Tibial nerve (tissue), 4 donors: ENCODE measurements around the gene TMEM259. TPM values are rescaled to one million over a fixed set of nuclear protein-coding genes. Genes with fewer than 3 reads are reported as not detected.

Source experiments
- DNase-seq, 2 donors: peaks; one replicate each; pipeline ENCODE4 v3.0.0-alpha.2; 2019; ENCODE audit warnings: low spot score in 2 of 2
- H3K27ac ChIP-seq, 4 donors: fragments of 200-600 bp; sonication (generic) in 3 of 4; one replicate each; pipeline ENCODE4 v1.5.1; 2017 to 2019; ENCODE audit warnings: mild to moderate bottlenecking in 1 of 4
- H3K27me3 ChIP-seq, 2 donors: fragments of 200-600 bp; sonication (generic) in 1 of 2; one replicate each; pipeline versions ENCODE4 v1.5.1 to v1.6.0; 2017 to 2019
- H3K36me3 ChIP-seq, 3 donors: fragments of 200-600 bp; sonication (generic); one replicate each; pipeline ENCODE4 v1.5.1; 2018 to 2019
- H3K4me1 ChIP-seq, 4 donors: fragments of 200-600 bp; sonication (generic) in 3 of 4; one replicate each; pipeline ENCODE4 v1.5.1; 2017 to 2019
- H3K4me3 ChIP-seq, 4 donors: fragments of 200-600 bp; sonication (generic) in 3 of 4; one replicate each; pipeline ENCODE4 v1.5.1; 2017 to 2019; ENCODE audit warnings: mild to moderate bottlenecking in 1 of 4, moderate library complexity in 1 of 4
- H3K9me3 ChIP-seq, 4 donors: fragments of 200-600 bp; sonication (generic) in 3 of 4; one replicate each; pipeline ENCODE4 v1.5.1; 2017 to 2019
- CTCF ChIP-seq, 5 experiments: fragments of 200-600 bp in 3 of 5; fragments of 450-650 bp in 2 of 5; sonication (generic) in 3 of 5; IDR thresholded peaks; one replicate each; pipeline ENCODE4 v1.5.1; 2016 to 2019; ENCODE audit warnings: antibody characterized with exemption in 5 of 5, mild to moderate bottlenecking in 3 of 5, moderate library complexity in 2 of 5
- EP300 ChIP-seq, 2 donors: sonication (generic); formaldehyde crosslinking; IDR thresholded peaks; one replicate each; pipeline ENCODE4 v1.6.1; 2017; ENCODE audit warnings: antibody characterized with exemption in 2 of 2, mild to moderate bottlenecking in 1 of 2
- POLR2A ChIP-seq, 2 donors: fragments of 450-650 bp; IDR thresholded peaks; one replicate each; pipeline ENCODE4 v1.6.1; 2017; ENCODE audit warnings: antibody characterized with exemption in 2 of 2, mild to moderate bottlenecking in 2 of 2, moderate library complexity in 2 of 2
- WGBS, 2 donors: methylation state at CpG; one replicate each; pipeline ENCODE4 v1.1.5; 2018; 5-methylcytosine and 5-hydroxymethylcytosine counted together
- total RNA-seq, 4 donors: library from RNA; depleted of rRNA; stranded (reverse); fragments of >200 nt; gene quantifications; one replicate each; pipeline ENCODE4 v1.1.0, GENCODE V29; 2016

The TMEM259 gene
- total RNA-seq, 4 donors from 2014 or later, result 229 to 459 (median 325) TPM

- WGBS, 2 donors, result 11 to 27% methylated on average over 6 of the region's 6 CpGs
- no peak overlapping the region for H3K4me3 ChIP-seq
- peaks cover 0 to 30% (median 19%) of the 10 kb centered on the region in 4 donors for H3K4me1 ChIP-seq
- peaks cover 0 to 21% (median 0%) of the 10 kb centered on the region in 3 donors for H3K36me3 ChIP-seq
- no peak overlapping the region for H3K27ac ChIP-seq
- DNase-seq, result no peak
- peaks cover 0 to 76% of the 10 kb centered on the region in 2 donors for H3K27me3 ChIP-seq
- H3K9me3 ChIP-seq, result no peaks in the 10 kb centered on the region
- no peak for TF ChIP-seq EP300 (IDR thresholded peaks at IDR 0.05)
- TF ChIP-seq CTCF (IDR thresholded peaks at IDR 0.05), result no peak
- no peak for TF ChIP-seq POLR2A (IDR thresholded peaks at IDR 0.05)
Observed at GRCh38 chr19:998064-998463, 22.9 kb downstream of the TMEM259 start.

DNA sequence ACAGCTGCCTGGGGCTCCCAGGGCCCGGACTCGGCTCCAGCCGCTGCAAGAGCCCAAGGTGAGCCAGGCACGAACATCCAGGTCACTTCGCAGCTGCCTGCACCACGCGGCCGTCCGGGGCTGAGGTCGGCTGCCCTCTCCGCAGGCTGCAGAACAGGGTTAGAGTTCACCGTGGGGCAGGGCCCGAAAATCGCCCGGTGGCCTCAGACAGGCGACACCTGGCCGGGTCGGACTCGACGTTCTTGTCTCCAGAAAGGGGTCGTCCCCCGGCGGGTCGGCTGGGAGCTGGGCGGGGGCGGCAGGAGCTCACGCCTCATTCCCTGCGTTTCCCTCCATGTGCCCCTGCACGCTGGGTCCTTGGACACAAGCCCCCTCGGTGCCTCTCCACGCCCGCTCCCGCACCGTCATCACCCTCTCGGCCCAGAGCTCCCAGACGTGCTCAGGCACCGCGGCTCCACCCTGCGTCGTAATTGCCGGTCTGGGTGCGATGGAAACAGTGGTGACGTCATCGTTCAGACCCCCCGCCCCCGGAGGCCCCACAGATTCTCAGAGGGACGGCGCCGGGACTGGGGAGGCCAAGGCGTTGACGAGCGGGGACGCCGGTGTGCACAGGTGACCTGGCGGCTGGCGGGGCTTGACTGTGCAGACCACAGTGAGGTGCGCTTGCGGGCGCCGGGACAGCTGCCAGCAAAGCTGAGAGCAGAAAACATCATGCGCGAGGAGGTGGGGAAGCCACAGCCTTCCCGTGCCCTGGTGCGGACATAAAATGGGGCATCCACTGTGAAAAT, 24.7 kb downstream of the TMEM259 start:
- TF ChIP-seq POLR2A (IDR thresholded peaks at IDR 0.05) (no peak), EP300 (IDR thresholded peaks at IDR 0.05) (no peak), CTCF (IDR thresholded peaks at IDR 0.05) (no peak)
- peaks cover 0 to 61% of the 10 kb centered on the region in 2 donors for H3K27me3 ChIP-seq
- H3K36me3 ChIP-seq, result peaks cover 0 to 37% (median 0%) of the 10 kb centered on the region in 3 donors
- H3K9me3 ChIP-seq, result no peaks in the 10 kb centered on the region
- no peak overlapping the region for H3K27ac ChIP-seq
- DNase-seq, result no peak
- peaks cover 0 to 23% (median 15%) of the 10 kb centered on the region in 4 donors for H3K4me1 ChIP-seq
- 1 to 7% methylated on average over 38 to 45 of the region's 64 CpGs for WGBS, 2 donors
- H3K4me3 ChIP-seq, result no peak overlapping the region

- no peak overlapping the region for H3K27ac ChIP-seq
- 66 to 70% methylated on average over 16 to 18 of the region's 26 CpGs for WGBS, 2 donors
- peaks cover 0 to 14% (median 9%) of the 10 kb centered on the region in 4 donors for H3K4me1 ChIP-seq
- no peak for TF ChIP-seq CTCF (IDR thresholded peaks at IDR 0.05)
- TF ChIP-seq POLR2A (IDR thresholded peaks at IDR 0.05), result no peak
- no peak for TF ChIP-seq EP300 (IDR thresholded peaks at IDR 0.05)
- DNase-seq, result no peak
- H3K27me3 ChIP-seq, result peaks cover 0 to 54% of the 10 kb centered on the region in 2 donors
- no peaks in the 10 kb centered on the region for H3K9me3 ChIP-seq
- no peak overlapping the region for H3K4me3 ChIP-seq
- H3K36me3 ChIP-seq, result peaks cover 0 to 47% (median 0%) of the 10 kb centered on the region in 3 donors
Observed at GRCh38 chr19:995051-995827, 25.7 kb downstream of the TMEM259 start.

DNA sequence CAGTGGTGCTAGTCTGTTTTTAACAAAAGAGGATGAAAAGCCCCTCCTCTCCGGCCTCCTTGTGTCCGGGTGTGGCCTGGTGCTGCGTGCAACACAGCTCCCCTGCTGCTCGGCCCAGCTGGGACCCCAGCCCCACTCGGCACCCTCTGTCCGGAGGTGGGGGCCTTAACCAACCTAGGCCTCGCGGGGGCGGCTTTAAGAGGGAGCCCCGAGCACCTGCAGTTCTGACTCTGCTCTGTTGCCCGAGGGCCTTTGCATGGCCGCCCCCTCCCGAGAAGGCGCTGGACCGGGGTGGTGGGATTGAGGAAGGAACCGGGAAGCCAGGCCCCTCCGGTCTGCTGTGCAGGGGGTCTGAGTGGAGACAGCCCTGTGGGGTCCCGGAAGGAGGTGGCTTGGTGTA, 26.4 kb downstream of the TMEM259 start:
- 89 to 93% methylated on average over 15 to 18 of the region's 18 CpGs for WGBS, 2 donors
- H3K27ac ChIP-seq, result no peak overlapping the region
- no peak overlapping the region for H3K4me3 ChIP-seq
- no peak for DNase-seq
- peaks cover 0 to 11% (median 7%) of the 10 kb centered on the region in 4 donors for H3K4me1 ChIP-seq
- H3K9me3 ChIP-seq, result no peaks in the 10 kb centered on the region
- TF ChIP-seq POLR2A (IDR thresholded peaks at IDR 0.05) (no peak), CTCF (IDR thresholded peaks at IDR 0.05) (no peak)
- peaks cover 0 to 47% of the 10 kb centered on the region in 2 donors for H3K27me3 ChIP-seq
- peaks cover 0 to 54% (median 0%) of the 10 kb centered on the region in 3 donors for H3K36me3 ChIP-seq
